ENCODE measurements around the gene GPR141. TPM values are rescaled to one million over a fixed set of nuclear protein-coding genes. Genes with fewer than 3 reads are reported as not detected.

Gene GPR141
- total RNA-seq, 2 experiments from 2014 or later: not detected

DNA sequence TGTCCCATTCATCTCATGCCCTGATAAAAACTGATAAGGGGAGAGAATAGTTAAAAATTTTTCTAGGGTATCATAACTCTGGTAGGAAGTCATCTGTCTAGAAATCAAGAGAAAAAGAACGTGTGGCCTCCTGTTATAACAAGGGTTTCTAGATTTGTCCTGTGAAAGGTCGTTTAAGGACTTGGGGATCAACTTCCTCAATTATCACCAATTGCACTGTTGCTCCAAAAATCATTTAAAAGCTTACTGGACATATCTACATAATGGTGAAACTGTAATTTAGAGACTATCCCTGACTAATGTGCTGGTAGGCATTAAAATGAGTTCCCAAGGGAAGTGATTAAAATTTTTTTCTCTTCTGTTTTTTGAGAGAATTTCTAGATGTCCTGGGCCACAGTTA is 58.2 kb downstream of the GPR141 start:
- Histone ChIP-seq H3K4me1 (ENCODE audit: insufficient read depth, low read length, poor library complexity, severe bottlenecking) (no peaks in the 10 kb centered on the region), H3K4me2 (ENCODE audit: low read length) (no peak overlapping the region), H3K4me3 (ENCODE audit: low read depth, low read length, poor library complexity, severe bottlenecking) (no peak overlapping the region), H3K27ac (ENCODE audit: low read depth, low read length, poor library complexity, severe bottlenecking) (no peak overlapping the region), H2AFZ (ENCODE audit: low read length) (no peak overlapping the region), H3K79me2 (ENCODE audit: insufficient read depth, low read depth, low read length) (no peaks in the 10 kb centered on the region), H3K9me2 (ENCODE audit: insufficient read depth, low read length) (no peaks in the 10 kb centered on the region), H4K20me1 (ENCODE audit: insufficient read depth, low read length) (no peaks in the 10 kb centered on the region), H3K36me3 (ENCODE audit: insufficient read depth, low read length) (no peaks in the 10 kb centered on the region), H3K9me3 (ENCODE audit: low read length) (no peaks in the 10 kb centered on the region)
- no TSS peak for BruUV-seq (replicated peaks)
- ChIA-PET CTCF (ENCODE audit: unreplicated experiment) (no interaction called here), POLR2A (interaction anchor here (0.8 kb wide), 1 partner anchor 34 kb away, joined by 3 read pairs; no protein-coding TSS in a partner anchor)
- no peak for DNase-seq (ENCODE audit: low spot score)
- TF ChIP-seq, protein P1, sequence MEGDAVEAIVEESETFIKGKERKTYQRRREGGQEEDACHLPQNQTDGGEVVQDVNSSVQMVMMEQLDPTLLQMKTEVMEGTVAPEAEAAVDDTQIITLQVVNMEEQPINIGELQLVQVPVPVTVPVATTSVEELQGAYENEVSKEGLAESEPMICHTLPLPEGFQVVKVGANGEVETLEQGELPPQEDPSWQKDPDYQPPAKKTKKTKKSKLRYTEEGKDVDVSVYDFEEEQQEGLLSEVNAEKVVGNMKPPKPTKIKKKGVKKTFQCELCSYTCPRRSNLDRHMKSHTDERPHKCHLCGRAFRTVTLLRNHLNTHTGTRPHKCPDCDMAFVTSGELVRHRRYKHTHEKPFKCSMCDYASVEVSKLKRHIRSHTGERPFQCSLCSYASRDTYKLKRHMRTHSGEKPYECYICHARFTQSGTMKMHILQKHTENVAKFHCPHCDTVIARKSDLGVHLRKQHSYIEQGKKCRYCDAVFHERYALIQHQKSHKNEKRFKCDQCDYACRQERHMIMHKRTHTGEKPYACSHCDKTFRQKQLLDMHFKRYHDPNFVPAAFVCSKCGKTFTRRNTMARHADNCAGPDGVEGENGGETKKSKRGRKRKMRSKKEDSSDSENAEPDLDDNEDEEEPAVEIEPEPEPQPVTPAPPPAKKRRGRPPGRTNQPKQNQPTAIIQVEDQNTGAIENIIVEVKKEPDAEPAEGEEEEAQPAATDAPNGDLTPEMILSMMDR (conservative IDR thresholded peaks at IDR 0.05; ENCODE audit: low read length): no peak
- TF ChIP-seq EZH2phosphoT487 (IDR thresholded peaks at IDR 0.05; ENCODE audit: borderline replicate concordance, low read depth, low read length): no peak
- intact Hi-C loops (cut with micrococcal nuclease; ENCODE audit: unreplicated experiment): no loop called here

- Histone ChIP-seq H3K4me3 (ENCODE audit: low read depth, low read length, poor library complexity, severe bottlenecking) (no peak overlapping the region), H3K9me2 (ENCODE audit: insufficient read depth, low read length) (no peaks in the 10 kb centered on the region), H2AFZ (ENCODE audit: low read length) (no peak overlapping the region), H4K20me1 (ENCODE audit: insufficient read depth, low read length) (no peaks in the 10 kb centered on the region), H3K9me3 (ENCODE audit: low read length) (no peaks in the 10 kb centered on the region), H3K27ac (ENCODE audit: low read depth, low read length, poor library complexity, severe bottlenecking) (no peak overlapping the region), H3K4me2 (ENCODE audit: low read length) (no peak overlapping the region), H3K36me3 (ENCODE audit: insufficient read depth, low read length) (no peaks in the 10 kb centered on the region), H3K4me1 (ENCODE audit: insufficient read depth, low read length, poor library complexity, severe bottlenecking) (no peaks in the 10 kb centered on the region), H3K79me2 (ENCODE audit: insufficient read depth, low read depth, low read length) (no peaks in the 10 kb centered on the region)
- POLR2A ChIA-PET: no interaction called here
- TF ChIP-seq, protein P1 (conservative IDR thresholded peaks at IDR 0.05; ENCODE audit: low read length): no peak
- BruUV-seq (replicated peaks): no TSS peak
- intact Hi-C loops (cut with micrococcal nuclease; ENCODE audit: unreplicated experiment): no loop called here
- DNase-seq (ENCODE audit: low spot score): no peak
- CTCF ChIA-PET (ENCODE audit: unreplicated experiment): no interaction called here
Observed at GRCh38 chr7:37751096-37751495, 67.5 kb downstream of the GPR141 start.

DNA sequence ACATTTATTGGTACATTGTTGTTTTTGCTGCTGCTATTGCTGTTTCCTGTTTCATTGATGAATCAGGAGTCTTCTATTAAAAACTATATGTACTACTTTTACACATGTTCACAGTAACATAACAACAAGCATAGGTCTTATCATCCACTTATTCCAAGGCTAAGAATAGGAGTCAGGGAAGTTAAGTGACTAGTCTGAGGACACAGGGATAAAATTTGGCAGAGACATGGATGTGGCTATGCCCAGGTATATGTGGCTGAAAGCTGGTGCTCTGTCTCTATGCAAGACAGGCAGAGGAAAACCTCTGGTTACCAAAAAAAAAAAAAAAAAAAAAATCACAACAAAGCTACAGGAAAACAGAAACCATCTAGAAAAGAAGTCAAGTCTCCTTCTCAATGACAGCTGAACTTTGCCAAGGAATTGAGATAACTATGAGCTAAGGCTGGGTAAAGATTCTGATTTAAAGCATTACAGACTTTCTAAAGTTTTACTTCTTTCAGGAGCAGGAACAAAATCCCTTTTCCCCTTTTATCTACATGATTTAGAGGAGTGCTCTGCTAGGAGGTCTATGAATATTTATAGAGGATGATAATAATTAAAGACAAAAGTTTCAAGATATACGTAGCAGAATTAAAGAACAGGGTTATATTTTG is 70.0 kb downstream of the GPR141 start:
- POLR2A ChIA-PET: interaction anchor here (0.6 kb wide), 3 partner anchors 59 to 744 kb away, joined by 3 to 4 read pairs (median 3); no protein-coding TSS in a partner anchor
- Histone ChIP-seq H3K9me3 (ENCODE audit: low read length) (no peaks in the 10 kb centered on the region), H4K20me1 (ENCODE audit: insufficient read depth, low read length) (no peaks in the 10 kb centered on the region), H3K4me3 (ENCODE audit: low read depth, low read length, poor library complexity, severe bottlenecking) (no peak overlapping the region), H3K4me1 (ENCODE audit: insufficient read depth, low read length, poor library complexity, severe bottlenecking) (no peaks in the 10 kb centered on the region), H3K79me2 (ENCODE audit: insufficient read depth, low read depth, low read length) (no peaks in the 10 kb centered on the region), H3K4me2 (ENCODE audit: low read length) (no peak overlapping the region), H3K27ac (ENCODE audit: low read depth, low read length, poor library complexity, severe bottlenecking) (no peak overlapping the region), H2AFZ (ENCODE audit: low read length) (no peak overlapping the region), H3K36me3 (ENCODE audit: insufficient read depth, low read length) (no peaks in the 10 kb centered on the region), H3K9me2 (ENCODE audit: insufficient read depth, low read length) (no peaks in the 10 kb centered on the region)
- TF ChIP-seq, protein P1 (conservative IDR thresholded peaks at IDR 0.05; ENCODE audit: low read length): no peak
- no peak for TF ChIP-seq EZH2phosphoT487 (IDR thresholded peaks at IDR 0.05; ENCODE audit: borderline replicate concordance, low read depth, low read length)
- no peak for DNase-seq (ENCODE audit: low spot score)
- intact Hi-C loops (cut with micrococcal nuclease; ENCODE audit: unreplicated experiment): no loop called here
- BruUV-seq (replicated peaks): no TSS peak
- CTCF ChIA-PET (ENCODE audit: unreplicated experiment): no interaction called here
